GM23338 (cell line): ENCODE data around the gene DCTN1. TPM values are rescaled to one million over a fixed set of nuclear protein-coding genes. Genes with fewer than 3 reads are reported as not detected.

Experiments
- ATAC-seq: fragments of 200-7000 bp; cut with Tn5 transposase; 3 replicates; pipeline ENCODE4 v1.9.1; 2020
- DNase-seq: peaks from one replicate; pipeline ENCODE4 v3.0.0-alpha.2; 2015; ENCODE audit warnings: low spot score
- H2AFZ ChIP-seq: fragments of 200-600 bp; sonication (generic); 2 replicates; pipeline ENCODE4 v1.8.0; 2016; ENCODE audit warnings: antibody characterized with exemption, mild to moderate bottlenecking, moderate library complexity
- H3F3A ChIP-seq: fragments of 200-600 bp; sonication (generic); replicated peaks from 2 replicates; pipeline ENCODE4 v1.8.0; 2017; ENCODE audit warnings: antibody characterized with exemption, mixed run types, low read depth
- H3K27ac ChIP-seq: fragments of 200-600 bp; sonication (generic); 2 replicates; pipeline ENCODE4 v1.6.1; 2016; ENCODE audit warnings: low read depth
- H3K27me3 ChIP-seq: fragments of 200-600 bp; sonication (generic); 2 replicates; pipeline ENCODE4 v1.8.0; 2016; ENCODE audit warnings: mild to moderate bottlenecking, mixed run types, moderate library complexity; ENCODE audit not compliant: insufficient read depth
- H3K36me3 ChIP-seq: fragments of 200-600 bp; sonication (generic); 2 replicates; pipeline ENCODE4 v1.8.0; 2016; ENCODE audit warnings: mild to moderate bottlenecking; ENCODE audit not compliant: insufficient read depth
- H3K4me1 ChIP-seq: fragments of 200-600 bp; sonication (generic); 2 replicates; pipeline ENCODE4 v1.8.0; 2016; ENCODE audit warnings: mild to moderate bottlenecking, moderate library complexity; ENCODE audit not compliant: insufficient read depth
- H3K4me2 ChIP-seq: fragments of 200-600 bp; sonication (generic); 2 replicates; pipeline ENCODE4 v1.7.1; 2017; ENCODE audit warnings: mixed run types
- H3K4me3 ChIP-seq: fragments of 200-600 bp; sonication (generic); 2 replicates; pipeline ENCODE4 v1.6.1; 2016; ENCODE audit warnings: mixed run types
- H3K79me2 ChIP-seq: fragments of 200-600 bp; sonication (generic); replicated peaks from 2 replicates; pipeline ENCODE4 v1.8.0; 2017; ENCODE audit warnings: mild to moderate bottlenecking; ENCODE audit not compliant: insufficient read depth
- H3K9me2 ChIP-seq: fragments of 200-600 bp; sonication (generic); 2 replicates; pipeline ENCODE4 v1.8.0; 2017; ENCODE audit not compliant: insufficient read depth
- H4K20me1 ChIP-seq: fragments of 200-600 bp; sonication (generic); replicated peaks from 2 replicates; pipeline ENCODE4 v1.8.0; 2017; ENCODE audit warnings: mild to moderate bottlenecking; ENCODE audit not compliant: insufficient read depth
- H3K27ac Mint-ChIP-seq: 2 replicates; pipeline ENCODE4 v1.8.0; 2020; ENCODE audit warnings: inconsistent platforms, mild to moderate bottlenecking, moderate library complexity, mixed read lengths
- H3K27me3 Mint-ChIP-seq: 3 replicates; pipeline ENCODE4 v1.8.0; 2022; ENCODE audit warnings: low read depth, mild to moderate bottlenecking, moderate library complexity, mixed read lengths, inconsistent platforms; ENCODE audit not compliant: insufficient read depth, poor library complexity
- H3K36me3 Mint-ChIP-seq: 3 replicates; pipeline ENCODE4 v1.8.0; 2021; ENCODE audit warnings: low read depth, mild to moderate bottlenecking, inconsistent platforms, moderate library complexity, mixed read lengths
- H3K4me1 Mint-ChIP-seq: 3 replicates; pipeline ENCODE4 v1.8.0; 2020; ENCODE audit warnings: mild to moderate bottlenecking, inconsistent platforms, mixed read lengths
- H3K4me3 Mint-ChIP-seq: 3 replicates; pipeline ENCODE4 v1.8.0; 2021; ENCODE audit warnings: moderate library complexity, mild to moderate bottlenecking, inconsistent platforms, mixed read lengths
- H3K9me3 Mint-ChIP-seq: 3 replicates; pipeline ENCODE4 v1.8.0; 2020; ENCODE audit warnings: moderate library complexity, mild to moderate bottlenecking, inconsistent platforms, mixed read lengths
- EZH2 ChIP-seq: fragments of 200-600 bp; sonication (generic); IDR thresholded peaks from one replicate; pipeline ENCODE4 v1.8.0; 2017; ENCODE audit warnings: antibody characterized with exemption, mild to moderate bottlenecking, low read depth; ENCODE audit not compliant: unreplicated experiment
- JUNB ChIP-seq: IDR thresholded peaks from one replicate; pipeline ENCODE4 v1.6.1; 2016; ENCODE audit warnings: antibody characterized with exemption; ENCODE audit not compliant: unreplicated experiment
- NANOG ChIP-seq: IDR thresholded peaks from 2 replicates; pipeline ENCODE4 v1.6.1; 2016; ENCODE audit warnings: antibody characterized with exemption, borderline replicate concordance
- POLR2AphosphoS5 ChIP-seq: IDR thresholded peaks from 2 replicates; pipeline ENCODE4 v1.6.1; 2016; ENCODE audit warnings: antibody characterized with exemption, low read depth
- STAT1 ChIP-seq: IDR thresholded peaks from one replicate; pipeline ENCODE4 v1.6.1; 2016; ENCODE audit warnings: antibody characterized with exemption; ENCODE audit not compliant: unreplicated experiment
- ZNF114 ChIP-seq: fragments of 250-450 bp; sonication (Bioruptor Pico); IDR thresholded peaks from 2 replicates; pipeline ENCODE4 v1.5.0; 2020; ENCODE audit warnings: mild to moderate bottlenecking, moderate library complexity
- ZNF331 ChIP-seq: fragments of 250-450 bp; sonication (Bioruptor Pico); IDR thresholded peaks from 2 replicates; pipeline ENCODE4 v1.5.0; 2020; ENCODE audit warnings: low read depth, mild to moderate bottlenecking, moderate library complexity
- polyA plus RNA-seq: library from polyadenylated mRNA; unstranded; fragments of >200 nt; fragmentation: Nextera tagmentation; extraction: Ambion mirVana; gene quantifications from 2 replicates; pipeline ENCODE4 v1.2.1, GENCODE V29; 2016
- total RNA-seq: library from RNA; depleted of rRNA; stranded (reverse); fragments of >200 nt; shearing (Covaris generic); gene quantifications from 2 replicates; pipeline ENCODE4 v1.2.3, GENCODE V29; 2014
- TF ChIP-seq, protein P1 (sequence below), 2 experiments: fragments of 200-600 bp in 1 of 2; sonication (generic) in 1 of 2; conservative IDR thresholded peaks; 2 replicates each; pipeline versions ENCODE4 v1.5.1 to v1.6.1; 2016 to 2017; ENCODE audit warnings: antibody characterized with exemption in 2 of 2, low read depth in 2 of 2, mild to moderate bottlenecking in 2 of 2, moderate library complexity in 1 of 2
- TF ChIP-seq, protein P2 (sequence below): IDR thresholded peaks from one replicate; pipeline ENCODE4 v1.6.1; 2018; ENCODE audit warnings: antibody characterized with exemption; ENCODE audit not compliant: unreplicated experiment
- TF ChIP-seq, protein P3 (sequence below): IDR thresholded peaks from 2 replicates; pipeline ENCODE4 v1.6.1; 2016; ENCODE audit warnings: antibody characterized with exemption

DCTN1 gene
- total and polyA plus RNA-seq, 2 experiments from 2014 or later: 108 to 145 TPM

DNA sequence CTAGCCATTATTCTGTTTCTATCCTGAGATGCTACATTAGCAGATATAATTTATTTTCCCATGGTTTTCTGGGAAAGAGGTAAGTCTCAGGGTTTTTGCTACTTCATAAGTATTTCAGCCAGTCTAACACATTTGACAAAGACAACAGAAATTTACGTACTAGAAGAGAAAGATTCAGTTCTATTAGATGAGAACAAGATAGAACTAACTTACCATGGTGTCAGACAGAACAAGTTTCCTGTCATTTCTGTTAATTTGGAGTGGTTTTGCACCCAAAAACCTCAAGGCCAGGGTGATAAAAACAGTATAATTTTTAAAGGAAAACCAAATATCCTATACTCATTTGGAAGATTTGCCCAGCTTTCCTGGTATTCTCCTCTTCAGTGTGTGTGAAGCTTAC lies 52.5 kb downstream of the DCTN1 start:
- H3K27ac Mint-ChIP-seq: no peak overlapping the region
- H3K27me3 Mint-ChIP-seq: no peaks in the 10 kb centered on the region
- TF ChIP-seq STAT1 (no peak), NANOG (no peak), ZNF331 (no peak), ZNF114 (no peak), JUNB (no peak)
- TF ChIP-seq, protein P1, sequence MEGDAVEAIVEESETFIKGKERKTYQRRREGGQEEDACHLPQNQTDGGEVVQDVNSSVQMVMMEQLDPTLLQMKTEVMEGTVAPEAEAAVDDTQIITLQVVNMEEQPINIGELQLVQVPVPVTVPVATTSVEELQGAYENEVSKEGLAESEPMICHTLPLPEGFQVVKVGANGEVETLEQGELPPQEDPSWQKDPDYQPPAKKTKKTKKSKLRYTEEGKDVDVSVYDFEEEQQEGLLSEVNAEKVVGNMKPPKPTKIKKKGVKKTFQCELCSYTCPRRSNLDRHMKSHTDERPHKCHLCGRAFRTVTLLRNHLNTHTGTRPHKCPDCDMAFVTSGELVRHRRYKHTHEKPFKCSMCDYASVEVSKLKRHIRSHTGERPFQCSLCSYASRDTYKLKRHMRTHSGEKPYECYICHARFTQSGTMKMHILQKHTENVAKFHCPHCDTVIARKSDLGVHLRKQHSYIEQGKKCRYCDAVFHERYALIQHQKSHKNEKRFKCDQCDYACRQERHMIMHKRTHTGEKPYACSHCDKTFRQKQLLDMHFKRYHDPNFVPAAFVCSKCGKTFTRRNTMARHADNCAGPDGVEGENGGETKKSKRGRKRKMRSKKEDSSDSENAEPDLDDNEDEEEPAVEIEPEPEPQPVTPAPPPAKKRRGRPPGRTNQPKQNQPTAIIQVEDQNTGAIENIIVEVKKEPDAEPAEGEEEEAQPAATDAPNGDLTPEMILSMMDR (conservative IDR thresholded peaks at IDR 0.05; ENCODE audit: low read depth in 2 of 2): no peak
- TF ChIP-seq, protein P2, sequence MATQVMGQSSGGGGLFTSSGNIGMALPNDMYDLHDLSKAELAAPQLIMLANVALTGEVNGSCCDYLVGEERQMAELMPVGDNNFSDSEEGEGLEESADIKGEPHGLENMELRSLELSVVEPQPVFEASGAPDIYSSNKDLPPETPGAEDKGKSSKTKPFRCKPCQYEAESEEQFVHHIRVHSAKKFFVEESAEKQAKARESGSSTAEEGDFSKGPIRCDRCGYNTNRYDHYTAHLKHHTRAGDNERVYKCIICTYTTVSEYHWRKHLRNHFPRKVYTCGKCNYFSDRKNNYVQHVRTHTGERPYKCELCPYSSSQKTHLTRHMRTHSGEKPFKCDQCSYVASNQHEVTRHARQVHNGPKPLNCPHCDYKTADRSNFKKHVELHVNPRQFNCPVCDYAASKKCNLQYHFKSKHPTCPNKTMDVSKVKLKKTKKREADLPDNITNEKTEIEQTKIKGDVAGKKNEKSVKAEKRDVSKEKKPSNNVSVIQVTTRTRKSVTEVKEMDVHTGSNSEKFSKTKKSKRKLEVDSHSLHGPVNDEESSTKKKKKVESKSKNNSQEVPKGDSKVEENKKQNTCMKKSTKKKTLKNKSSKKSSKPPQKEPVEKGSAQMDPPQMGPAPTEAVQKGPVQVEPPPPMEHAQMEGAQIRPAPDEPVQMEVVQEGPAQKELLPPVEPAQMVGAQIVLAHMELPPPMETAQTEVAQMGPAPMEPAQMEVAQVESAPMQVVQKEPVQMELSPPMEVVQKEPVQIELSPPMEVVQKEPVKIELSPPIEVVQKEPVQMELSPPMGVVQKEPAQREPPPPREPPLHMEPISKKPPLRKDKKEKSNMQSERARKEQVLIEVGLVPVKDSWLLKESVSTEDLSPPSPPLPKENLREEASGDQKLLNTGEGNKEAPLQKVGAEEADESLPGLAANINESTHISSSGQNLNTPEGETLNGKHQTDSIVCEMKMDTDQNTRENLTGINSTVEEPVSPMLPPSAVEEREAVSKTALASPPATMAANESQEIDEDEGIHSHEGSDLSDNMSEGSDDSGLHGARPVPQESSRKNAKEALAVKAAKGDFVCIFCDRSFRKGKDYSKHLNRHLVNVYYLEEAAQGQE: no peak
- Histone ChIP-seq H3K4me1 (no peaks in the 10 kb centered on the region), H3K79me2 (no peaks in the 10 kb centered on the region), H4K20me1 (no peaks in the 10 kb centered on the region), H3K4me3 (no peak overlapping the region), H3K36me3 (no peaks in the 10 kb centered on the region), H3F3A (no peaks in the 10 kb centered on the region), H2AFZ (0 out of 2 replicates have a peak overlapping the region, but pooled peaks have one; percentile 33), H3K4me2 (no peak overlapping the region), H3K27ac (no peak overlapping the region), H3K9me2 (no peaks in the 10 kb centered on the region), H3K27me3 (no peaks in the 10 kb centered on the region)
- H3K4me1 Mint-ChIP-seq: peaks cover 5% of the 10 kb centered on the region; the same call in 1 of the 3 replicates
- ATAC-seq (no peak), DNase-seq (no peak)
- H3K4me3 Mint-ChIP-seq: no peak overlapping the region
- no peaks in the 10 kb centered on the region for H3K9me3 Mint-ChIP-seq
- H3K36me3 Mint-ChIP-seq: no peaks in the 10 kb centered on the region

DNA sequence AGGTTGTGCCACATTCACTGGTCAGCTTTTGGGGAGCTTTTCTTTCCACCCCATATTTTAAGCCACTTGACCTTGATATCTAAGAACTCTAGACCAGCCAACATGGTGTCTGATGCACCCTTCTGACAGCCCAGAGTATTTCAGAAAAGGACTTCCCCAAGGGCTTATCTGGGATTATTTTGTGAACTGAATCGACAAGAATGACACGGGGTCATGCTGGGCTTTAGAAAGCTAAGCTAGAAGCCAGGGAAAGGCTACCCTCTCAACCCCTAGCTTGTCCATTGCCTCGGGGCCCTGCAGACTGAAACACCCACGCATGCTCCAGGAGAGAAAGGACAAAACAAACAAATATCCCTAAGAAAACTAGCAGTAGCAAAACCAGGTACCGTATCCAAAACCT lies 52.9 kb downstream of the DCTN1 start:
- Mint-ChIP-seq H3K27ac (no peak overlapping the region), H3K4me3 (no peak overlapping the region), H3K27me3 (no peaks in the 10 kb centered on the region), H3K4me1 (peaks cover 5% of the 10 kb centered on the region; the same call in 1 of the 3 replicates), H3K36me3 (no peaks in the 10 kb centered on the region), H3K9me3 (no peaks in the 10 kb centered on the region)
- TF ChIP-seq, protein P3, sequence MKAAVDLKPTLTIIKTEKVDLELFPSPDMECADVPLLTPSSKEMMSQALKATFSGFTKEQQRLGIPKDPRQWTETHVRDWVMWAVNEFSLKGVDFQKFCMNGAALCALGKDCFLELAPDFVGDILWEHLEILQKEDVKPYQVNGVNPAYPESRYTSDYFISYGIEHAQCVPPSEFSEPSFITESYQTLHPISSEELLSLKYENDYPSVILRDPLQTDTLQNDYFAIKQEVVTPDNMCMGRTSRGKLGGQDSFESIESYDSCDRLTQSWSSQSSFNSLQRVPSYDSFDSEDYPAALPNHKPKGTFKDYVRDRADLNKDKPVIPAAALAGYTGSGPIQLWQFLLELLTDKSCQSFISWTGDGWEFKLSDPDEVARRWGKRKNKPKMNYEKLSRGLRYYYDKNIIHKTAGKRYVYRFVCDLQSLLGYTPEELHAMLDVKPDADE: no peak
- TF ChIP-seq JUNB: no peak
- no peak for TF ChIP-seq NANOG
- TF ChIP-seq, protein P2: no peak
- TF ChIP-seq, protein P1 (conservative IDR thresholded peaks at IDR 0.05; ENCODE audit: low read depth in 2 of 2): no peak
- TF ChIP-seq ZNF331: no peak
- TF ChIP-seq POLR2AphosphoS5: no peak
- no peak for TF ChIP-seq EZH2
- no peak overlapping the region for H3K4me2 ChIP-seq
- no peaks in the 10 kb centered on the region for H3K27me3 ChIP-seq
- no peak overlapping the region for H2AFZ ChIP-seq
- H3K4me1 ChIP-seq: no peaks in the 10 kb centered on the region
- no peaks in the 10 kb centered on the region for H3F3A ChIP-seq
- H3K27ac ChIP-seq: no peak overlapping the region
- H3K9me2 ChIP-seq: no peaks in the 10 kb centered on the region
- no peaks in the 10 kb centered on the region for H3K79me2 ChIP-seq
- no peak for DNase-seq
- no peak overlapping the region for H3K4me3 ChIP-seq
- H4K20me1 ChIP-seq: no peaks in the 10 kb centered on the region
- peak; percentile 52 for ATAC-seq
- no peaks in the 10 kb centered on the region for H3K36me3 ChIP-seq
